ENCODE data around the gene TCF19.

GRCh38 chr6:31202259-31203166, 44.1 kb downstream of the TCF19 start:
- no peak for TF ChIP-seq POLR2A (IDR thresholded peaks at IDR 0.05)
- no peak for TF ChIP-seq CTCF (IDR thresholded peaks at IDR 0.05)

All from right lobe of liver (tissue), 4 donors.